AG20443 (cell line): ENCODE measurements around the gene NEK3.
"Not testable (repeated sequence)": the region's sequence is repeated elsewhere in the genome, so short reads cannot be mapped to it uniquely, and the experiment has no call there.

Experiments used
- DNase-seq: peaks from one replicate; pipeline ENCODE4 v3.0.0; 2012; ENCODE audit warnings: low spot score, mixed read lengths

NEK3 gene

DNA sequence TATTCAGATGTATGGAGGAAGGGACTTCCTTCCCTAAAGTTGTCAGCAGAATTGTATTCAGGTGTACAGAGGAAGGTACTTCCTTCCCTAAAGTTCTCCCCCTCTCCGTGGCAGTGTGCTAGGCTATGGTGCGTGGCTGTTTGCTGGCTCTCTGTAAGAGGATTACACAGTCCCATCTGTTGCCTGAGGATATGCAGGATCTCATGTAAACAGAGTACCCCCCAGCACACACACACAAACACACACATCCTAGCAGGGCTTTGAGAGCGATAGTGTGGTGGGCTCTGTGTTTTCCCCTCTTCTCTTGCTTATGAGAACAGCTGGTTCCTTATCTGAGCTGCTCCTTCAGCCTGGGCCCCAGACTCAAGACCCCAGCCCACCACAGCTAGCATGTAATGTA lies 40.8 kb downstream of the NEK3 start:
- no peak for DNase-seq

- DNase-seq = no peak
These were observed 41.3 kb downstream of the NEK3 start for GRCh38 chr13:52118095-52118494.

DNA sequence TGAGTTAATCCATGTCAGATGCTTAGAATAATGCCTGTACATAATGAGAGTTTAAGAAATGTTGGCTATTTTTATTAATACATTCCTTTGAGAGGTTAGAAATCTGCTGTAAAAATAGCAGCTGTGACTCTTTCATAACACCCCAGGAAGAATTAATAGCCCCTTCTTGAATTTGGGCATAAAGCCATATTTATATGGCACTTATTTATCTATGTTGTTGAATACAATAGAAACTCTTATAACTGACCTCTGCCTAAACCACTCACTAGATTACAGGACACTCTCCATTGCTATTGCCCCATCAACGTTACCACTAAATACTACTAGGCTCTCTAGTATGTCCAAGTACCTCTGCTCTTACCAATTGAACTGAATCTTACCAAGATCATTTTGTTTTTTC lies 46.8 kb downstream of the NEK3 start:
- no peak for DNase-seq

DNA sequence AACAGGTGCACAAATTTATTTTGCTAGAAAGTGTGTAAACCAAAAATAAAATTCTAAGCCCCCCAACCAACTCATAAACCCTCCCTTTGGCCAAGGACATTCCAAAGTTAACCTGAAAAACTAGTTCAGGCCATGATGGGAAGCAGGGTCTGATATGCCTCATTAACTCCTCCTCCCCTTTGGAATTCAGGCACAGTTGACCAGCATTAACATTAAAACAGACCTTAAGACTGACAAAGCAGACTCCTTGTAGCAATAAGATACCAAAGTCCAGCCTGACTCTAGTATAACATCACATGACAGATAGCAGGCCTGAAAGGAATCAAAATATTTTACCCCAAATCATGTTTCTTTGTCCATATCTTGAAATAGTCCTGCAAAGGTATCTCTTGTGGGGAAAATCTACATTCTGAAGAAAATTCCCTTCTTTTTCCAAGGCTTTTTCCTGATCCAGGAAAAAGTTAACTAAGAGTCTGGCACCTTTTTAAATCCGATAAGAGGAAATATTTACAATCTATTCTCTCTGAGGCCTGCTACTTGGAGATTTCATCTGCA lies 50.2 kb downstream of the NEK3 start:
- DNase-seq = no peak

- no peak for DNase-seq
These were observed 53.6 kb downstream of the NEK3 start for GRCh38 chr13:52105841-52106240.

GRCh38 chr13:52104624-52105023 lies 54.8 kb downstream of the NEK3 start:
- DNase-seq = no peak

DNA sequence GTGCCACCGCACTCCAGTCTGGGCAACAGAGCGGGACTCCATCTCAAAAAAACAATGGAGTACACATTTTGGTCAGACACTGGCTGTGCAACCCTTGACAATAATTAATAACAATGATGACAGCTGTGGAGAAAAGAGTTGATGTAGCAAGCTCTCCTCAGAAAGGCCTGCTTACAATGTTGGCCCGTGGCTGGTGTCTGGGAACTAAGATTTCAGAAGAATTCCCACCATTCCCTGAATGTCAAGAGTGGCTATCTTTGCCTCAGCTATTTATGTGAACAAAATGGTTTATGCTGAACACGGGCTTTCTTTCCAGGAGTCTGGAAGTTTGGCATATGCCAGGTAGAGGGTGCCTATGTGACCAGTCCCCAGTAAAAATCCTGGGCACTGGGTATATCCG lies 56.0 kb downstream of the NEK3 start:
- no peak for DNase-seq

GRCh38 chr13:52102423-52102822 lies 57.0 kb downstream of the NEK3 start:
- DNase-seq = not testable (repeated sequence)

- DNase-seq = no peak
These were observed 62.2 kb downstream of the NEK3 start for GRCh38 chr13:52097197-52097596.

GRCh38 chr13:52096748-52097147 lies 62.6 kb downstream of the NEK3 start:
- no peak for DNase-seq

DNA sequence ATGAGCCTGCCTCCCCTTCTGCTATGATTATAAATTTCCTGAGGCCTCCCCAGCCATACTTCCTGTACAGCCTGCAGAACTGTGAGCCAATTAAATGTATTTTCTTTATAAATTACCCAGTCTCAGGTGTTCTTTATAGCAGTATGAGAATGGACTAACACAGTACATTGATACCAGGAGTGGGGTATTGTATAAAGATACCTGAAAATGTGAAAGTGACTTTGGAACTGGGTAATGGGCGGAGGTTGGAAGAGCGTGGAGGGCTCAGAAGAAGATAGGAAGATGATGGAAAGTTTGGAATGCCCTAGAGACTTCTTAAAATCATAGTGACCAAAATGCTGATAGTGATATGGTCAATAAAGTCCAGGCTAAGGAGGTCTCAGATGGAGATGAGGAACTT lies 63.3 kb downstream of the NEK3 start:
- DNase-seq = no peak

GRCh38 chr13:52092087-52092486 lies 67.3 kb downstream of the NEK3 start:
- DNase-seq = no peak

- no peak for DNase-seq
These were observed 67.9 kb downstream of the NEK3 start for GRCh38 chr13:52091473-52091872.

- DNase-seq = peak; percentile 80
These were observed 74.0 kb downstream of the NEK3 start for GRCh38 chr13:52085421-52085820.

- DNase-seq = not testable (repeated sequence)
These were observed 74.4 kb downstream of the NEK3 start for GRCh38 chr13:52084981-52085380.
